Mucosa of descending colon (tissue), 3 donors: ENCODE results near the gene PNMA8B. TPM values are rescaled to one million over a fixed set of nuclear protein-coding genes. Genes with fewer than 3 reads are reported as not detected.
"Not testable (repeated sequence)": the region's sequence is repeated elsewhere in the genome, so short reads cannot be mapped to it uniquely, and the experiment has no call there.

Experiments used
- ATAC-seq: fragments of 200-7000 bp; cut with Tn5 transposase; one replicate; pipeline ENCODE4 v1.9.1; 2020; ENCODE audit warnings: mild to moderate bottlenecking, moderate library complexity
- DNase-seq, 3 donors: peaks; one replicate each; pipeline ENCODE4 v3.0.0-alpha.2; 2020
- H3K36me3 ChIP-seq: fragments of 200-600 bp; one replicate; pipeline ENCODE4 v1.8.0; 2021; ENCODE audit warnings: low read depth, mild to moderate bottlenecking
- H3K4me1 ChIP-seq: fragments of 200-600 bp; one replicate; pipeline ENCODE4 v1.8.0; 2021; ENCODE audit warnings: low read depth, mild to moderate bottlenecking
- H3K4me3 ChIP-seq: fragments of 200-600 bp; one replicate; pipeline ENCODE4 v1.8.0; 2021; ENCODE audit warnings: mild to moderate bottlenecking
- H3K9me3 ChIP-seq: fragments of 200-600 bp; one replicate; pipeline ENCODE4 v1.8.0; 2021; ENCODE audit warnings: mild to moderate bottlenecking
- intact Hi-C, 2 donors: fragments of 100-400 bp; cut with DNase I in 1 of 2; cut with micrococcal nuclease in 1 of 2; formaldehyde crosslinking; loops; one replicate each; pipeline versions ENCODE4 v1.11.0 to v1.11.1; 2022; cut with DNase I, micrococcal nuclease
- total RNA-seq, 3 donors: library from RNA; stranded (reverse); fragmentation: NEBNext Ultra II Directional in 2 of 3; extraction: Animal tissue kit (Norgen Biotek cat#: 25700) in 2 of 3; gene quantifications; one replicate each; pipeline versions ENCODE4 v1.2.1 to v1.2.4, GENCODE V29; 2021 to 2023
- TF ChIP-seq, protein P1 (sequence below): fragments of 200-600 bp; IDR thresholded peaks from one replicate; pipeline ENCODE4 v1.8.0; 2022; ENCODE audit warnings: antibody characterized with exemption, mild to moderate bottlenecking
- donor health status: DM: no; HTN: no; CAD: no; lungs with moderate emphysema.
- donor health status: DM: no; HTN: no; CAD: no.
- donor health status: DM: no; HTN: yes; CAD: no.

PNMA8B gene
- total RNA-seq, 3 donors from 2014 or later = 0.12 to 2.3 (median 0.36) TPM

DNA sequence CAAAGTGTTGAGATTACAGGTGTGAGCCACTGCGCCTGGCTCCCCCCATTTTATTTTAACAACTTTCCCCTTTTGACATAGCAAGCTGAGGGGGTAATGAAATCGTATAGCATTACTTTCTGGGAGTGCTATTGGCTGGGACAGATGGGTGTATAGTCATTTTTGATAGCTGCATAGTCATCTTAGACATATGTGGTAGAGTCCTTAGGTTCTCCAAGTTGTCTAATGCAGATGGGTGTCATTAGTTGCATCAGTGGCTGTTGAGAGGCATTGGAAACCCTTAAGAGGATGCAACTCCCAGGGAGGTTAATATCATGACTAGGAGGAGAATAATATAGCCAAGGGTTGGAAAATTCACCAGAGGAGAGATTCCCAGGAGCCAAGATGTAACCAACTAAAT is 28.6 kb upstream of the PNMA8B start:
- intact Hi-C loops = no loop called here
- no peaks in the 10 kb centered on the region for H3K9me3 ChIP-seq
- no peaks in the 10 kb centered on the region for H3K36me3 ChIP-seq
- TF ChIP-seq, protein P1, sequence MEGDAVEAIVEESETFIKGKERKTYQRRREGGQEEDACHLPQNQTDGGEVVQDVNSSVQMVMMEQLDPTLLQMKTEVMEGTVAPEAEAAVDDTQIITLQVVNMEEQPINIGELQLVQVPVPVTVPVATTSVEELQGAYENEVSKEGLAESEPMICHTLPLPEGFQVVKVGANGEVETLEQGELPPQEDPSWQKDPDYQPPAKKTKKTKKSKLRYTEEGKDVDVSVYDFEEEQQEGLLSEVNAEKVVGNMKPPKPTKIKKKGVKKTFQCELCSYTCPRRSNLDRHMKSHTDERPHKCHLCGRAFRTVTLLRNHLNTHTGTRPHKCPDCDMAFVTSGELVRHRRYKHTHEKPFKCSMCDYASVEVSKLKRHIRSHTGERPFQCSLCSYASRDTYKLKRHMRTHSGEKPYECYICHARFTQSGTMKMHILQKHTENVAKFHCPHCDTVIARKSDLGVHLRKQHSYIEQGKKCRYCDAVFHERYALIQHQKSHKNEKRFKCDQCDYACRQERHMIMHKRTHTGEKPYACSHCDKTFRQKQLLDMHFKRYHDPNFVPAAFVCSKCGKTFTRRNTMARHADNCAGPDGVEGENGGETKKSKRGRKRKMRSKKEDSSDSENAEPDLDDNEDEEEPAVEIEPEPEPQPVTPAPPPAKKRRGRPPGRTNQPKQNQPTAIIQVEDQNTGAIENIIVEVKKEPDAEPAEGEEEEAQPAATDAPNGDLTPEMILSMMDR = no peak
- ATAC-seq = no peak
- no peak for DNase-seq
- no peaks in the 10 kb centered on the region for H3K4me1 ChIP-seq
- H3K4me3 ChIP-seq = no peak overlapping the region

DNA sequence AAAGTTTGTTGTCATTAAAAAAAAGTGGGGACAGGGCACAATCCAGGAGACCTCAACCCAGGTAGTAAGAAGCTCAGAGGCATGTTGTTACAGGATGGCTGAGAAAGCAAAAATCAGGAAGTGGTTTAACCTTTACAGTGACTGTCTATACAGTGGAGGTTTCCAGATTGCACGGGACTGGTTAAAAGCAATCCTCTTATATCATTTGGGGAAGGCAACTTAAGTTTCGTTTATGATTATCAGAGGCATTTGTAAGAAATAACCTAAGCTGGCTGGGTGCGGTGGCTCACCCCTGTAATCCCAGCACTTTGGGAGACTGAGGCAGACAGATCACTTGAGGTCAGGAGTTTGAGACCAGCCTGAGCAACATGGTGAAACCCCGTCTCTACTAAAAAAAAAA is 27.3 kb upstream of the PNMA8B start:
- ATAC-seq = peak; percentile 54
- intact Hi-C loops = not testable (repeated sequence)

GRCh38 chr19:46521241-46521868 is 25.7 kb upstream of the PNMA8B start:
- Histone ChIP-seq H3K4me3 (no peak overlapping the region), H3K36me3 (no peaks in the 10 kb centered on the region), H3K4me1 (no peaks in the 10 kb centered on the region), H3K9me3 (no peaks in the 10 kb centered on the region)
- DNase-seq = no peak
- no peak for ATAC-seq
- intact Hi-C loops = no loop called here
- TF ChIP-seq, protein P1 = no peak

More for the DNA sequence above, 27.3 kb upstream of the PNMA8B start:
- not testable (repeated sequence) for DNase-seq, H3K36me3 ChIP-seq, H3K4me3 ChIP-seq, H3K9me3 ChIP-seq, H3K4me1 ChIP-seq

- DNase-seq = no peak
- intact Hi-C loops = no loop called here
- Histone ChIP-seq H3K4me3 (no peak overlapping the region), H3K9me3 (no peaks in the 10 kb centered on the region), H3K4me1 (no peaks in the 10 kb centered on the region), H3K36me3 (no peaks in the 10 kb centered on the region)
- TF ChIP-seq, protein P1 = no peak
- no peak for ATAC-seq
Measured at GRCh38 chr19:46520616-46521015, 24.9 kb upstream of the PNMA8B start.

DNA sequence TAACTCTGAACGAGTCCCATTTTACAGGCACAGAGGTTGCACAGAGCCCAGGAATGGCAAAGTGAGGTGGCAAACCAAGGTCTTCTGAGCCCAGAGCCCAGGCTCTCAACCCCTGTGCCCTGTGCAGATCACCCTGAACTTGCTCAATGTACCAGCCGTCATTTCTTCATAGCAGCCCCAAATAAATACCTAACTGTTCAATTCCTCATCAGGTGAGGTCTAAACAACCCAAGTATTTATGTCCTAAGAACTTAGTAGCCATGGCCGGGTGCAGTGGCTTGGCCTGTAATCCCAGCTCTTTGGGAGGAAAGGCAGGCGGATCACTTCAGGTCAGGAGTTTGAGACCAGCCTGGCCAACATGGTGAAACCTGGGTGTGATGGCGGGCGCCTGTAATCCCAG is 21.8 kb upstream of the PNMA8B start:
- Histone ChIP-seq H3K9me3 (no peaks in the 10 kb centered on the region), H3K4me1 (no peaks in the 10 kb centered on the region), H3K4me3 (no peak overlapping the region), H3K36me3 (no peaks in the 10 kb centered on the region)
- ATAC-seq = no peak
- DNase-seq = no peak
- intact Hi-C loops = no loop called here
- TF ChIP-seq, protein P1 = no peak

DNA sequence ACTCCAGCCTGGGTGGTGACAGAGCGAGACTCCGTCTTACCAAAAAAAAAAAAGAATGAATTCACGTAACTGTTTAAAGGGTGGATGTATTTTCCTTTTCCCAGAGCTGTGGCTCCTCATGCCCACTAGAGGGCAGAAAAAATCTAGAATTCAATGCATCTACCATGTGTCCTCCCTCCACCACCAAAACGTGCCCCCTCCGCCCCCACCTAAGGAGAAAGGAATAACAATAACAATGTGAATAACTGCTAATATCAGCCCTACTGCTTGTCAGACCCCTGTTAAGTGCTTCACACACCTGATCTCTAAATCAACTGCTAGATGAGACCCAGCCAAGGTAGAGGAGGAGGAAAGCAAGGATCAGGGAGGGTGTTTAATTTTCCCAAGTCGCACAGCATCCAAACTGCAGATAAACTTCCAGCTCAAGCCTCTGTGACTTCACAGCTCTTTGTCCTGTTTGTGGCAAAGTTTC is 20.2 kb upstream of the PNMA8B start:
- Histone ChIP-seq H3K9me3 (no peaks in the 10 kb centered on the region), H3K4me3 (no peak overlapping the region), H3K36me3 (no peaks in the 10 kb centered on the region), H3K4me1 (no peaks in the 10 kb centered on the region)
- DNase-seq (no peak), ATAC-seq (peak; percentile 44)
- TF ChIP-seq, protein P1 = no peak
- intact Hi-C loops = no loop called here
